Measurements from ENCODE around the gene CDH8. TPM values are rescaled to one million over a fixed set of nuclear protein-coding genes. Genes with fewer than 3 reads are reported as not detected.

CDH8 gene
- not detected in 2 replicates for total RNA-seq

GRCh38 chr16:62036101-62036801 is at the start of gene CDH8:
CDH8 (minus strand) TSS chr16:62036438; CDS start chr16:62021403, 15,035 bp downstream.

